A549 treated with ZK216348 at 1 μM for 4 hours (cell line): ENCODE results near the gene SAMD11. TPM values are rescaled to one million over a fixed set of nuclear protein-coding genes. Genes with fewer than 3 reads are reported as not detected.

Experiments
- total RNA-seq: library from RNA; stranded (reverse); fragments of 200-300 nt; extraction: Qiagen RNA extraction; gene quantifications from 5 replicates; pipeline ENCODE4 v1.2.3, GENCODE V29; 2022; ENCODE audit warnings: low read depth

SAMD11 gene
- total RNA-seq = 11.9 to 38.0 TPM (median 31.7 TPM) in 5 replicates

DNA sequence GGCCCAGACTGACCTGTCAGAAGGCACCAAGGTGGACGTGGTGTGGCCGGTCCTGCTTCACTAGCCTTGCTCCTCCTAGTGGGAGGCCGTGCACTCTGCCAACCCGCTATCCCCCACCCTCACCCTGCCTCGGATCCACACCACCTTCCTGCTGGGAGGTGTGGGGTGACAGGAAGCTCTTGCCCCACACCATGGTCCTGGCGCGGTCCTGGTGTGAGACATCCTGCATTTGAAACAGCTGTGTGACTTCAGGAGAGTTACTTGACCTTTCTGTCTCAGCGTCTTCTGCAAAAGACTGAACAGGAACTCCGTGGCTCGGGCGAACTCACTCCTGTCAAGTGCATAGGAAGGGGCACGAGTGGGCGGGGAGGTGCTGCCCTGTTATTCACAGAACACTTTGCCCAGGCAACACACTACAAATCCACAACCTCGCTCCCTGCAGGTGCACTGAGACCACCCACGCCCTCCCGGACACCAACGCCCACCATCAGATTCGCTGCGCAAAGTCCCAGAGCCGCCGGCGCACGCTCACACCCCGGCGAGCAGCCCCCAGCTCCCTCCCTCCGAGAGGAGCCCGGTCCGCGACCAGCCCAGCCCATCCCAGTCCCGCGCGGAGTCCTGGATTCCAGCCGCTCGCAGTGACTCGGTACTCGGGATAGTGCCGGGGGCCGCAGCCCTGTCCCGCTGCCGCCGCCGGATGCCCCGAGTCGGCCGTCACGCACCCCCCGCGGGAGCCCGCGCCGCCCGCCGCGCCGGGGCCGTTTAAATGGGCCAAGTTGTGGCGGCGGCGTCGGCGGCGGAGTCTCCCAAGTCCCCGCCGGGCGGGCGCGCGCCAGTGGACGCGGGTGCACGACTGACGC lies at the start of gene SAMD11:
Gene SAMD11 (plus strand): TSS at position 793 of the 860 bp plus-strand sequence. CDS start 509 bp downstream, outside the sequence.

GRCh38 chr1:958823-959730 lies 35.4 kb downstream of the SAMD11 start, which contains the start of gene NOC2L:
Gene NOC2L (minus strand): TSS chr1:959256. CDS start chr1:959240, 16 bp downstream.

DNA sequence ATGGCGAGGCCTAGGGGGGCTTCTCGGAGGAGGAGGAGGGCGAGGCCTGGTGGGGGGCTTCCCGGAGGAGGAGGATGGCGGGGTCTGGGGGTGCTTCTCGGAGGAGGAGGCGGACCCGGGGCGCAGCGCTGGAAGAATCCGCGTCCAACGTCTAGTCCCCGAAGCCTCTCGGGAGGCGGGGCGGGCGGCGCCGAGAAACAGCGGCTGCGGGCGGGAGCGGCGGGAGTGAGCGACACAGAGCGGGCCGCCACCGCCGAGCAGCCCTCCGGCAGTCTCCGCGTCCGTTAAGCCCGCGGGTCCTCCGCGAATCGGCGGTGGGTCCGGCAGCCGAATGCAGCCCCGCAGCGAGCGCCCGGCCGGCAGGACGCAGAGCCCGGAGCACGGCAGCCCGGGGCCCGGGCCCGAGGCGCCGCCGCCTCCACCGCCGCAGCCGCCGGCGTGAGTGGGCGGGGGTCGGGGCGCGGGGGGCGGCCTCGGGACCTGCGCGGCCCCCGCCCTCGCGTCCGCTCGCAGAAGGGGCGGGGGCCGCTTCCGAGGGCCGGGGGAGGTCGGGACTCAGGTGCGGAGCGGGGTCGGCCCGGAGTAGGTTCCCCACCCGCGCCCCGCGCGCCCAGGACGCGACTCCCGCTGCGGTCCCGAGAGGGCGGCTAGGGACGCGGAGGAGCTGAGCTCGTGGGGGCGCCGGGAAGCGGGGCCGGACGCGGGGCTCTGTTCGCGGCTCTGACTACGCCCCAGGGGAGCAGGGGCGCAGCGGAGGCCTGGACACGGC lies 36.8 kb downstream of the SAMD11 start, which contains the start of gene KLHL17:
Gene KLHL17 (plus strand): TSS at position 222 of the 769 bp plus-strand sequence. CDS start 110 bp downstream, at position 332.

DNA sequence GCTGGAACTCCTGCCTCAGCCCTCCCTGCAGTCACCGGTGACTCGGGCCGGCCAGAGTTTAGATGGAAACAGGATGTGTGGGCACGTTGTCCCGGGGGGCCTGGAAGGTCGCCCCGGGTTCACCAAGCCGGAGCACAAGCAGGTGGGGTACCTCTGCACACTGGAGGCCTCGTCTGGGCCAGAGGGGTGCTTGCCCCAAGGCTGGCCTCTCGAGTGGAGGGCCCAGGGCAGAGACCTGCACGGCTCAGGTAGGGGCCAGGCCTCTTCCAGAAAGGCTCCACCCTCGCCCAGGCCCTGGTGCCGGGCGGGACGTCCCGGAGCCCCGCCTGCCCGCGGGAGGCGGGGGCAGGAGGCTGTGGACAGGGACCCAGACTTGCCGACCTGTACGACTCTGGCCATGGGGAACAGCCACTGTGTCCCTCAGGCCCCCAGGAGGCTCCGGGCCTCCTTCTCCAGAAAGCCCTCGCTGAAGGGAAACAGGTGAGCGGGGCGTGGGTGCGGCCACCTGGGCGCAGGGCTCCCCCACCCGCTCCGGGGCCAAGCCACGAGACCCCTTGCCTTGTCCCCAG lies 42.5 kb downstream of the SAMD11 start, which contains the start of gene PLEKHN1:
Gene PLEKHN1 (plus strand): TSS at position 348 of the 569 bp plus-strand sequence. CDS start 50 bp downstream, at position 398.

GRCh38 chr1:981955-982558 lies 58.3 kb downstream of the SAMD11 start, which contains the start of gene PERM1:
Gene PERM1 (minus strand): TSS chr1:982093. CDS start chr1:981029, 1,064 bp downstream.

Other genes with a start within 250 kb of the SAMD11 start
- not detected in 5 replicates for gene OR4F16, start 237.3 kb upstream of the SAMD11 start, total RNA-seq
- 58.6 to 92.3 TPM (median 90.0 TPM) in 5 replicates for gene NOC2L, start 35.3 kb downstream of the SAMD11 start, total RNA-seq
- gene KLHL17, start 36.7 kb downstream of the SAMD11 start, total RNA-seq = 5.7 to 22.4 TPM (median 16.8 TPM) in 5 replicates
- 4.0 to 6.6 TPM (median 5.4 TPM) in 5 replicates for gene PLEKHN1, start 42.6 kb downstream of the SAMD11 start, total RNA-seq
- gene PERM1, start 58.2 kb downstream of the SAMD11 start, total RNA-seq = 0.06 to 0.36 TPM (median 0.11 TPM) in 4 of 5 replicates, not detected in the other
- 20.9 to 80.4 TPM (median 64.7 TPM) in 5 replicates for gene HES4, start 76.2 kb downstream of the SAMD11 start, total RNA-seq
- 14.3 to 25.1 TPM (median 18.9 TPM) in 5 replicates for gene ISG15, start 89.6 kb downstream of the SAMD11 start, total RNA-seq
- 50.6 to 136 TPM (median 124 TPM) in 5 replicates for gene AGRN, start 96.2 kb downstream of the SAMD11 start, total RNA-seq
- gene RNF223, start 150.4 kb downstream of the SAMD11 start, total RNA-seq = 0.16 to 0.67 TPM (median 0.27 TPM) in 5 replicates
- 6.7 to 16.7 TPM (median 13.8 TPM) in 5 replicates for gene C1orf159, start 192.2 kb downstream of the SAMD11 start, total RNA-seq
- gene TTLL10, start 250.0 kb downstream of the SAMD11 start, total RNA-seq = not detected in 5 replicates